Stomach (tissue), 9 donors: Measurements from ENCODE around the gene GPBP1. TPM values are rescaled to one million over a fixed set of nuclear protein-coding genes. Genes with fewer than 3 reads are reported as not detected.

Experiments
- DNase-seq, 2 donors: peaks; one replicate each; pipeline versions ENCODE4 v3.0.0 to v3.0.0-alpha.2; 2013 to 2019
- H3K27ac ChIP-seq, 5 donors: fragments of 200-600 bp in 4 of 5; sonication (generic) in 4 of 5; one replicate each; pipeline ENCODE4 v1.5.1; 2013 to 2019; ENCODE audit warnings: mild to moderate bottlenecking in 1 of 5, moderate library complexity in 1 of 5
- H3K27me3 ChIP-seq, 3 donors: fragments of 200-600 bp; sonication (generic); one replicate each; pipeline ENCODE4 v1.5.1; 2017 to 2019; ENCODE audit warnings: mixed run types in 1 of 3
- H3K36me3 ChIP-seq, 4 donors: fragments of 200-600 bp; sonication (generic); 1 replicate in 3 of 4; 2 replicates in 1 of 4; pipeline ENCODE4 v1.5.1; 2016 to 2019
- H3K4me1 ChIP-seq, 4 donors: fragments of 200-600 bp; sonication (generic); one replicate each; pipeline ENCODE4 v1.5.1; 2016 to 2019
- H3K4me3 ChIP-seq, 4 donors: fragments of 200-600 bp; sonication (generic) in 3 of 4; one replicate each; pipeline ENCODE4 v1.5.1; 2016 to 2019; ENCODE audit warnings: mild to moderate bottlenecking in 1 of 4
- H3K9me3 ChIP-seq, 4 donors: fragments of 200-600 bp; sonication (generic); one replicate each; pipeline ENCODE4 v1.5.1; 2016 to 2019
- CTCF ChIP-seq, 7 experiments: fragments of 450-650 bp in 4 of 7; fragments of 200-600 bp in 3 of 7; sonication (generic) in 3 of 7; IDR thresholded peaks; one replicate each; pipeline ENCODE4 v1.5.1; 2016 to 2019; ENCODE audit warnings: antibody characterized with exemption in 7 of 7, control low read depth in 2 of 7, mild to moderate bottlenecking in 1 of 7
- EP300 ChIP-seq: sonication (generic); formaldehyde crosslinking; IDR thresholded peaks from one replicate; pipeline ENCODE4 v1.6.1; 2017; ENCODE audit warnings: antibody characterized with exemption
- POLR2A ChIP-seq, 4 donors: fragments of 450-650 bp; IDR thresholded peaks; one replicate each; pipeline ENCODE4 v1.6.1; 2016; ENCODE audit warnings: antibody characterized with exemption in 4 of 4, control low read depth in 2 of 4, mild to moderate bottlenecking in 1 of 4, moderate library complexity in 1 of 4
- POLR2AphosphoS5 ChIP-seq, 3 donors: sonication (generic); formaldehyde crosslinking; IDR thresholded peaks; one replicate each; pipeline ENCODE4 v1.6.1; 2016; ENCODE audit warnings: antibody characterized with exemption in 3 of 3
- WGBS, 5 donors: extraction: QIAGEN DNeasy Blood & Tissue Kit in 3 of 5; methylation state at CpG; one replicate each; pipeline versions ENCODE4 v1.1.5 to v1.1.7; 2013 to 2018; 5-methylcytosine and 5-hydroxymethylcytosine counted together
- intact Hi-C: fragments of 100-400 bp; cut with DNase I; formaldehyde crosslinking; loops from one replicate; pipeline ENCODE4 v1.15.1; 2023; ENCODE audit warnings: low total_unique reads
- polyA plus RNA-seq, 3 donors: library from polyadenylated mRNA; stranded (reverse); fragments of 200-250 nt; gene quantifications; one replicate each; pipeline ENCODE4 v1.2.3, GENCODE V29; 2013
- total RNA-seq, 5 donors: library from RNA; depleted of rRNA; stranded (reverse); fragments of >200 nt; gene quantifications; one replicate each; pipeline versions ENCODE4 v1.1.0 to v1.2.3, GENCODE V29; 2014 to 2016
- donor health status: healthy with polysubstance abuse.
- donor health status: Bipolar disorder and iron deficiency.
- donor health status: healthy.

Gene GPBP1
- total and polyA plus RNA-seq, 8 donors, result 29.8 to 155 (median 54.6) TPM

DNA sequence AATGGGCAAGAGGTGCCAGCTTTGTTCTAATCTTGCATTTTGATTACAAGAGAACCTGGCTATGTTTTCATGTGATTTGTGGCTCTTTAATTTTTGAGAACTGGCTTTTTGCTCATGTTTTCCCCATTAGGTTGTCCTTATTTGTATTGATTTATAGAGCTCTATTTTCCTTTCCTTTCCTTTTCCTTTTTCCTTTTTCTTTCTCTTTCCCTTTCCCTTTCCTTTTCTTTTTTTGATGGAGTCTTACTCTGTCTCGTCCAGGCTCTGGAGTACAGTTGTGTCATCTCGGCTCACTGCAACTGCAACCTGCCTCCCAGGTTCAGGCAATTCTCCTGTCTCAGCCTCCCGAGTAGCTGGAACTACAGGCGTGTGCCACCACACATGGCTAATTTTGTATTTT is 55.5 kb downstream of the GPBP1 start:
- intact Hi-C loops, result no loop called here
- Histone ChIP-seq H3K36me3 (peaks cover 18 to 53% (median 40%) of the 10 kb centered on the region in 4 donors), H3K9me3 (no peaks in the 10 kb centered on the region), H3K4me3 (no peak overlapping the region), H3K4me1 (peaks cover 0 to 29% (median 16%) of the 10 kb centered on the region in 4 donors), H3K27ac (no peak overlapping the region), H3K27me3 (no peaks in the 10 kb centered on the region)
- TF ChIP-seq POLR2AphosphoS5 (IDR thresholded peaks at IDR 0.05) (no peak), POLR2A (IDR thresholded peaks at IDR 0.05) (no peak), CTCF (IDR thresholded peaks at IDR 0.05) (no peak), EP300 (no peak)
- DNase-seq, result no peak
- WGBS, 5 donors, result 95 to 99% (median 99%) methylated on average over 4 of the region's 4 CpGs

- Histone ChIP-seq H3K36me3 (peaks cover 18 to 61% (median 49%) of the 10 kb centered on the region in 4 donors), H3K4me1 (peaks cover 0 to 29% (median 16%) of the 10 kb centered on the region in 4 donors), H3K27ac (peak overlapping the region; percentile 2 to 65 (median 61)), H3K27me3 (no peaks in the 10 kb centered on the region), H3K4me3 (no peak overlapping the region), H3K9me3 (no peaks in the 10 kb centered on the region)
- TF ChIP-seq EP300, result no peak
- TF ChIP-seq POLR2A (IDR thresholded peaks at IDR 0.05), result no peak
- 60 to 79% (median 68%) methylated on average over 4 of the region's 4 CpGs for WGBS, 5 donors
- DNase-seq, result no peak
- intact Hi-C loops, result no loop called here
Observed at GRCh38 chr5:57231607-57232006, 57.7 kb downstream of the GPBP1 start.

DNA sequence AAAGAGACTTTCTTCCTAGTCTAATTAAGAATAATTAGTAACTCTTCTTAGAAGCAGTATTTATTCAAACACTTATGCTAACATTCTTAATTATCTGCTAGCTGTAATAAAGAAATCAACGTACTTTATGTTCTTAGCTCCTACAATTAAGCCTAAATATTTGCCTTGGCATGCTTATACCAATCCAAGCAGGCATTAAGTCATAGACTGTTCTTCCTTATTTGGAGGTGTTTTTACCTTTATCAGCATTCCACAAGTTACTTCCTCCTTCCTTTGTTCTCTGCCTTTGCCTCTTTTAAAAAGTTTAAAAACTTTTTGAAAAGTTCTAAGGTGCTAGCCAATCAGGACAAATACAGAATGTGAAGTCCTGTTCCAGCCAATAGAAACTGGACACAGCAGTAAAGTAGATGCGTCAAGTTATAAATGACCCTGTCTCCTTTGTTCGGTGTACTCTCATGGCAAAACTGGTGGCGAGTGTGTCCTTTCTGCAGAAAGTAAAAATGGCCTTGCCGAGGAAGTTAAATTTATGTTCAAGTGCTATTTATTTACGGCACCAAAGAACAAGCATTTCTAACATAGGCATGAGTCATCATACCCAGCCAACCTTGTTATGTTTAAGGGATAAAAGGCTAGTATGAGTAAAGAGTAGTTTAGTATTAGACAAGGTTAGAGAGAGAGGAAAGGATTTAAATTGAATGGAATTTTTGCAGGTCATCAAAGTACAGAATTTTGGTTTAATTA is 58.6 kb downstream of the GPBP1 start:
- 69 to 83% (median 76%) methylated on average over 6 of the region's 6 CpGs for WGBS, 5 donors
- H3K9me3 ChIP-seq, result no peaks in the 10 kb centered on the region
- no peaks in the 10 kb centered on the region for H3K27me3 ChIP-seq
- intact Hi-C loops, result no loop called here
- H3K36me3 ChIP-seq, result peaks cover 18 to 70% (median 54%) of the 10 kb centered on the region in 4 donors
- peaks cover 0 to 29% (median 16%) of the 10 kb centered on the region in 4 donors for H3K4me1 ChIP-seq
- peak overlapping the region; percentile 2 to 65 (median 61) for H3K27ac ChIP-seq
- no peak for DNase-seq
- H3K4me3 ChIP-seq, result no peak overlapping the region
- TF ChIP-seq POLR2AphosphoS5 (IDR thresholded peaks at IDR 0.05) (no peak), EP300 (no peak), CTCF (IDR thresholded peaks at IDR 0.05) (no peak), POLR2A (IDR thresholded peaks at IDR 0.05) (no peak)

DNA sequence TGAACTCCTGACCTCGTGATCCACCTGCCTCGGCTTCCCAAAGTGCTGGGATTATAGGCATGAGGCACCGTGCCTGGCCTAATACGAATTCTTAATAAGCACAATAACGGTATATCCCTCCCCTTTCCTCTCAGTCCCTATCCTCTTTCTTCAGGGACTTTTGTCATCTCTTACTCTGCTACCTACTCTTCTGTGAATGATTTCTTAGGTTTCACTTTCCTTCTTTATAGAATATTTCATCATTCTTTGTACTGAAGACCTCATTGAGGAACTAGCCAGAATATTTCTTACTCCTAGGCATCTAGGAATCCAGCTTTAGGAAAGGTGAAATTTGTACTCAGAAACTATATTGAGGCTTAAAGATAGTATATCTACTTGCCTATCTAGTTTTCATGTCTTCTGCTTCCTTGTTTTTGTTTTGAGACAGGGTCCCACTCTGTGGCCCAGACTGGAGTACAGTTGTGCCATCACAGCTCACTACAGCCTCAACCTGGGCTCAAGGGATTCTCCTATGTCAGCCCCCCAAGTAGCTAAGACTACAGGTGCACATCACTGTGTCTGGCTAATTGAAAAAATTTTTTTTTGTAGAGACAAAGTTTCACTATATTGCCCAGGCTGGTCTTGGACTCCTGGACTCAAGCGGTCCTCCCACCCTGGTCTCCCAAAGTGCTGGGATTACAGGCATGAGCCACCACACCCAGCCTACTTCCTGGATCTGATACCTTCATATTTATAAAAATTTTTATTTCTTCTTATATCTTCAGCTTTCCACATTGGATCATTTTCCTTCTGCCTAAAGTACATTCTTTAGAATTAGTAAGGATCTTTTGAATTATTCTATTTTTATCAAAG is 69.7 kb downstream of the GPBP1 start:
- Histone ChIP-seq H3K27ac (peak overlapping the region in 1 of 5 donors; percentile 54), H3K36me3 (peaks cover 10 to 46% (median 33%) of the 10 kb centered on the region in 4 donors), H3K4me3 (no peak overlapping the region), H3K9me3 (no peaks in the 10 kb centered on the region), H3K27me3 (no peaks in the 10 kb centered on the region), H3K4me1 (peaks cover 0 to 12% (median 2%) of the 10 kb centered on the region in 4 donors)
- TF ChIP-seq POLR2A (IDR thresholded peaks at IDR 0.05), result no peak
- TF ChIP-seq EP300, result no peak
- TF ChIP-seq CTCF (IDR thresholded peaks at IDR 0.05), result no peak
- no peak for TF ChIP-seq POLR2AphosphoS5 (IDR thresholded peaks at IDR 0.05)
- 94 to 96% (median 95%) methylated on average over 6 of the region's 6 CpGs for WGBS, 5 donors
- intact Hi-C loops, result no loop called here
- DNase-seq, result no peak
